Lower leg skin (tissue), 4 donors: ENCODE measurements around the gene TMEM245. TPM values are rescaled to one million over a fixed set of nuclear protein-coding genes. Genes with fewer than 3 reads are reported as not detected.

Source experiments
- DNase-seq, 2 donors: peaks; one replicate each; pipeline ENCODE4 v3.0.0-alpha.2; 2019; ENCODE audit warnings: low spot score in 2 of 2
- H3K4me3 ChIP-seq: fragments of 200-600 bp; sonication (generic); 2 replicates; pipeline ENCODE4 v1.5.1; 2017; ENCODE audit warnings: mild to moderate bottlenecking, low read depth; ENCODE audit not compliant: poor library complexity, severe bottlenecking
- CTCF ChIP-seq, 3 donors: fragments of 450-650 bp; IDR thresholded peaks; one replicate each; pipeline ENCODE4 v1.5.1; 2016; ENCODE audit warnings: antibody characterized with exemption in 3 of 3, mild to moderate bottlenecking in 3 of 3, moderate library complexity in 2 of 3
- POLR2A ChIP-seq, 2 donors: fragments of 450-650 bp; IDR thresholded peaks; one replicate each; pipeline ENCODE4 v1.6.1; 2016 to 2017; ENCODE audit warnings: antibody characterized with exemption in 2 of 2, mild to moderate bottlenecking in 1 of 2, moderate library complexity in 1 of 2
- WGBS, 2 donors: methylation state at CpG; one replicate each; pipeline ENCODE4 v1.1.5; 2018; 5-methylcytosine and 5-hydroxymethylcytosine counted together
- intact Hi-C: fragments of 100-400 bp; cut with DNase I; formaldehyde crosslinking; loops from one replicate; pipeline ENCODE4 v1.15.0; 2023; ENCODE audit warnings: low total_unique reads
- total RNA-seq, 4 donors: library from RNA; depleted of rRNA; stranded (reverse); fragments of >200 nt; gene quantifications; one replicate each; pipeline ENCODE4 v1.1.0, GENCODE V29; 2016

The TMEM245 gene
- total RNA-seq, 4 donors from 2014 or later, result 35.0 to 57.7 (median 51.1) TPM

GRCh38 chr9:109020581-109021511 is 98.9 kb downstream of the TMEM245 start:
- 68 to 72% methylated on average over 6 of the region's 6 CpGs for WGBS, 2 donors
- intact Hi-C loops, result no loop called here
- no peak overlapping the region for H3K4me3 ChIP-seq
- TF ChIP-seq CTCF (IDR thresholded peaks at IDR 0.05), result no peak
- TF ChIP-seq POLR2A (IDR thresholded peaks at IDR 0.05), result no peak
- no peak for DNase-seq

DNA sequence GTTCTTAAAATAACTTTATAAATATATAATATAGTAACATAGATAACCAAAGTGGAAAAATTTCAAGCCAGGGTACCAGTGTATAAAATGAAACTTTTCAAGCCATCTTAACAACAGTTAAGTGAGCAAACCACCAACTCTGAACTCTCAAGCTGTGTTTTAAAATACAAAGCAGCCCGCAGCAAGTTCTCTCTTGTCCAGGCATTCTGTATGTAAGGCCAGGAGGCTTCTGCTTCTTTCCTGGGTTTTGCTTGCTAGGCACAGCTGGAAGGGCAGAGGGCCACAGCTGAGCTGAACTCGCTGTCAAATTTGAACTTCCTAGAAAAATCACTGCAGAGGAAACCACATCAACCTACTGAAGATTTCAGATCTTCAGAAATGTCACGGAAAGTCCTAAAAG is 99.6 kb downstream of the TMEM245 start:
- 57 to 65% methylated on average over 3 of the region's 3 CpGs for WGBS, 2 donors
- H3K4me3 ChIP-seq, result no peak overlapping the region
- intact Hi-C loops, result no loop called here
- TF ChIP-seq POLR2A (IDR thresholded peaks at IDR 0.05) (no peak), CTCF (IDR thresholded peaks at IDR 0.05) (no peak)
- DNase-seq, result no peak

DNA sequence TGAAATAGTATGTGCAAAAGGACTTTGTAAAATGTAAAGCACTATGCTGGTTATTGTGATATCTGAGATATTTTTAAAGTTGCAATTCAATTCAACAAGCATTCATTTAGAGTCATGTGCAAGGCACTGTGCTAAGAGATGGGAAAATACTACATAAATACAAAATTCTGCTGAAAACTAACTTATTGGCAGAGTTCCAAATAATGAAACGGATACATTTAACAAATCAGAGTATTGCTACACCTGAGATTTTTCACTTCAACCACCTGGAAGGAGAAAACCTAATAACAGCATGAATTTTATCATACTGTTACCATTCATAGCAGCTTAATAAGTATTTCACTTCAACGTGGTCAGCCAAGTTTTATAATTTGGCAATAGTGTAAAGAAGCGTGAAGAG is 100.3 kb downstream of the TMEM245 start:
- intact Hi-C loops, result no loop called here
- DNase-seq, result no peak
- H3K4me3 ChIP-seq, result no peak overlapping the region
- no peak for TF ChIP-seq CTCF (IDR thresholded peaks at IDR 0.05)
- WGBS, 2 donors, result 62 to 67% methylated on average over 3 of the region's 3 CpGs

- no peak for TF ChIP-seq CTCF (IDR thresholded peaks at IDR 0.05)
- TF ChIP-seq POLR2A (IDR thresholded peaks at IDR 0.05), result no peak
- H3K4me3 ChIP-seq, result no peak overlapping the region
- intact Hi-C loops, result no loop called here
- DNase-seq, result no peak
- WGBS, 2 donors, result 87 to 89% methylated on average over 6 of the region's 6 CpGs
Observed at GRCh38 chr9:109017493-109017892, 102.3 kb downstream of the TMEM245 start.

- no peak for DNase-seq
Observed at GRCh38 chr9:109017061-109017460, 102.7 kb downstream of the TMEM245 start.

More at GRCh38 chr9:109017061-109017460, 102.7 kb downstream of the TMEM245 start:
- TF ChIP-seq POLR2A (IDR thresholded peaks at IDR 0.05) (no peak), CTCF (IDR thresholded peaks at IDR 0.05) (no peak)
- intact Hi-C loops, result no loop called here
- H3K4me3 ChIP-seq, result no peak overlapping the region
